RWPE2 (cell line): ENCODE results near the gene IL17REL.
"Not testable (repeated sequence)": the region's sequence is repeated elsewhere in the genome, so short reads cannot be mapped to it uniquely, and the experiment has no call there.

Source experiments
- ATAC-seq: fragments of 200-7000 bp; cut with Tn5 transposase; 3 replicates; pipeline ENCODE4 v1.9.1; 2021; ENCODE audit warnings: low read depth
- DNase-seq: peaks from one replicate; pipeline ENCODE4 v3.0.0-alpha.2; 2020; ENCODE audit warnings: low spot score
- H3K27ac ChIP-seq: fragments of 450-650 bp; 2 replicates; pipeline ENCODE4 v1.5.1; 2017; ENCODE audit warnings: mild to moderate bottlenecking; ENCODE audit not compliant: poor library complexity, severe bottlenecking
- H3K27me3 ChIP-seq: fragments of 250-450 bp; sonication (Bioruptor Pico); 2 replicates; pipeline ENCODE4 v1.5.1; 2021; ENCODE audit warnings: mild to moderate bottlenecking, moderate library complexity; ENCODE audit not compliant: insufficient read depth, poor library complexity, severe bottlenecking
- H3K36me3 ChIP-seq: fragments of 250-450 bp; sonication (Bioruptor Pico); 2 replicates; pipeline ENCODE4 v1.5.1; 2020; ENCODE audit warnings: low read depth, mild to moderate bottlenecking, moderate library complexity
- H3K4me1 ChIP-seq: fragments of 250-450 bp; sonication (Bioruptor Pico); 2 replicates; pipeline ENCODE4 v1.5.1; 2021; ENCODE audit warnings: mild to moderate bottlenecking, moderate library complexity; ENCODE audit not compliant: insufficient read depth, poor library complexity, severe bottlenecking
- H3K4me3 ChIP-seq: fragments of 250-450 bp; sonication (Bioruptor Pico); 2 replicates; pipeline ENCODE4 v1.5.1; 2021; ENCODE audit warnings: mild to moderate bottlenecking, moderate library complexity; ENCODE audit not compliant: severe bottlenecking
- H3K9me3 ChIP-seq: fragments of 250-450 bp; sonication (Bioruptor Pico); 2 replicates; pipeline ENCODE4 v1.5.1; 2021; ENCODE audit warnings: mild to moderate bottlenecking, moderate library complexity; ENCODE audit not compliant: severe bottlenecking
- CTCF ChIP-seq: fragments of 450-650 bp; IDR thresholded peaks from one replicate; pipeline ENCODE4 v1.5.1; 2017; ENCODE audit warnings: mild to moderate bottlenecking, moderate library complexity; ENCODE audit not compliant: poor library complexity, severe bottlenecking

IL17REL gene

GRCh38 chr22:49992921-49993648 lies 19.5 kb downstream of the IL17REL start:
- DNase-seq (no peak), ATAC-seq (peak; percentile 60)
- Histone ChIP-seq H3K36me3 (no peaks in the 10 kb centered on the region), H3K9me3 (no peaks in the 10 kb centered on the region), H3K4me3 (no peak overlapping the region), H3K4me1 (no peaks in the 10 kb centered on the region), H3K27ac (no peak overlapping the region), H3K27me3 (no peaks in the 10 kb centered on the region)
- peak; percentile 48 for TF ChIP-seq CTCF

GRCh38 chr22:49991907-49992533 lies 20.5 kb downstream of the IL17REL start:
- H3K27me3 ChIP-seq = no peaks in the 10 kb centered on the region
- H3K36me3 ChIP-seq = no peaks in the 10 kb centered on the region
- H3K9me3 ChIP-seq = no peaks in the 10 kb centered on the region
- no peaks in the 10 kb centered on the region for H3K4me1 ChIP-seq
- no peak overlapping the region for H3K4me3 ChIP-seq
- no peak for ATAC-seq
- no peak overlapping the region for H3K27ac ChIP-seq
- TF ChIP-seq CTCF = no peak
- no peak for DNase-seq

GRCh38 chr22:49991167-49991566 lies 21.4 kb downstream of the IL17REL start:
- DNase-seq (no peak), ATAC-seq (no peak)
- Histone ChIP-seq H3K9me3 (peaks cover 2% of the 10 kb centered on the region), H3K27me3 (no peaks in the 10 kb centered on the region), H3K36me3 (no peaks in the 10 kb centered on the region), H3K4me3 (no peak overlapping the region), H3K4me1 (no peaks in the 10 kb centered on the region), H3K27ac (no peak overlapping the region)
- TF ChIP-seq CTCF = no peak

- H3K4me1 ChIP-seq, H3K9me3 ChIP-seq, H3K36me3 ChIP-seq, H3K27me3 ChIP-seq, ATAC-seq, DNase-seq, H3K27ac ChIP-seq, H3K4me3 ChIP-seq: not testable (repeated sequence)
Observed at GRCh38 chr22:49989826-49990225, 22.7 kb downstream of the IL17REL start.

- H3K27me3 ChIP-seq = peaks cover 26% of the 10 kb centered on the region
- H3K27ac ChIP-seq = no peak overlapping the region
- peaks cover 2% of the 10 kb centered on the region for H3K9me3 ChIP-seq
- no peak overlapping the region for H3K4me3 ChIP-seq
- DNase-seq (no peak), ATAC-seq (no peak)
- H3K36me3 ChIP-seq = no peaks in the 10 kb centered on the region
- H3K4me1 ChIP-seq = no peaks in the 10 kb centered on the region
- TF ChIP-seq CTCF = no peak
Observed at GRCh38 chr22:49986325-49986724, 26.2 kb downstream of the IL17REL start.
